Medulla oblongata (tissue), 1 donor: ENCODE measurements around the gene EDIL3.
"Not testable (repeated sequence)": the region's sequence is repeated elsewhere in the genome, so short reads cannot be mapped to it uniquely, and the experiment has no call there.

ENCODE experiments used
- DNase-seq: peaks from one replicate; pipeline ENCODE4 v3.0.0-alpha.2; 2015; ENCODE audit errors: extremely low spot score

EDIL3 gene

GRCh38 chr5:84378961-84379360 is 5.7 kb downstream of the EDIL3 start:
- no peak for DNase-seq

DNA sequence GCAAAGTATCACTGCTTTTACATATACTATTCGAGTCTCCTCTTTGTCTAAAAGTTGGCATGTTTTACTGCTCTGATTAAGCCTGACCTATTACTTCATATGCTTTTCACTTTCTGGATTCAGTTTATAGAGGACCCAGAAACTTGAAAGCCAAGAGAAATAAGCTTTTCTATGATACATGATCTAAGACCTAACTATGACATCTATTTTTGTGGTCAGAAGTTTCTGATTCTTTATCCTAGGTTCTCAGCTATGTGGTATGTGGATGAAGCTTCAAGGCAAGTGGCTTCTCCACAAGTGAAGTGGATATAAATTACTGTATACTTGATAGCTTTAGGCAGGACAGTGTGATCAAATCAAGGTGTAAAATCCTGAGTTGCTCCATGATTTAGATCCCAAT is 6.3 kb downstream of the EDIL3 start:
- no peak for DNase-seq

GRCh38 chr5:84376346-84376745 is 8.3 kb downstream of the EDIL3 start:
- DNase-seq, result no peak

- DNase-seq, result no peak
Observed at GRCh38 chr5:84374568-84374967, 10.1 kb downstream of the EDIL3 start.

DNA sequence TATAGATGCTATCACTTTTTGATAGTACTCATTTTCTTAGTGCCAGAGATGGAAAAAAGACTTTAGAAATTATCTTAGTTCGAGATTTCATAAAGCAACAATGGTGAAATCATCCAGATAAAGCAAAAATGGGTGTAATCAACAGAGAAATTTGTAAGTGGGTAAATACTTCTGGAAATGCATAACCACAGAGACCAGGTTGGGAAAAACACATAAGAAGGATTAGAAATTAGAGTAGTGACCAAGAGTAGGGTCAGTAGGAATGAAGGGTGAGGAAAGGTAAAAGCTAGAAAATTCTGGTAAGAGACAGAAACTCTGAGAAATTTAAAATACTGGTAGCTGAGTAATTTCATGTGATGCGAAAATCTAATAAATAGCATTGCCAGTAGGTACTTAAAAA is 11.2 kb downstream of the EDIL3 start:
- no peak for DNase-seq

DNA sequence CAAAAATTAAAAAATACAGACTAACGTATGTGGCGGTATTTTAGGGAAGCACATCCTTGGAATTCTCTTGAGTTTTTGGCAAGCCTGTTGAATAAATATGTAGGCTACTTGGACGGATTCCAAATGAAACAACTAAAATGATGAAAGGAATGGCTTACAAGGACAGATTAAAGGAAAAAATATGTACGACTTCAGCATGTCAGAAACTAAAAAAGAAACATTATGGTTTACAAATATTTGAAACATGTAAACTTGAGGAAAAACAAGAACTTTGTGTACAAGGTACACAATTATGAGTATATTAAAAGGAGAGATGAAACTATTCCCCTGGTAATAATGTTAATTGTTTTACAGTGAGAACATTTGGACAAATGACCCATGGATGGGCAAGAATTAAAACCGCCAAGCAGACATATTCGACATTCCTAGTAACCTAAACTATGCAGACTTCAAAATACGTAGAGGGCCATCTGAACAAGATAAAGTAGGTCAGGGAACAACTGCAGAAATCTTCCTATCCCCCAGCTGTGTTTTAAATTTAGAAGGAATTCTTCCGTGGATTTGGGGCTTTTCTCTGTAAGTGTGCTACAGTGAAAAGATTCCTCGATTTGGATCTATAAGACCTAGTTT is 12.5 kb downstream of the EDIL3 start:
- no peak for DNase-seq

DNA sequence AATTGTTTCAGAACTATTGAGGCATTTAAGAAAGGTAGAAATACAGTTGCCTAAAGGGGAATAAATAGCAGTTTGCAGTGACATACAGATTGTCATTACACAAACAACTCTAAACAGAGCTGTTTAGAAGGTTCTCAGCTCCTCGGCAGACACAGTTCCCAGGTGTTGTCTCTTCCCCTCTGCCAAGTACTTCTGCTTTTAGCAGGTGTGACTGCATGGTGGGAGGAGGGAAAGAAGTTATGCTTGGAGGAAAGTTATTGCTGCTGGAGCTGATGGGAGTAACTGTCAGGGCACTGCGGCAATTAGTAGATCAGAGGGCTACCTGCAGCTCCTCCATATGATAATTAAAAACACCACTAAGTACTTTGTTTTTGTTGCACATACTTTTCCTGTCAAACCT is 14.5 kb downstream of the EDIL3 start:
- DNase-seq, result no peak

GRCh38 chr5:84364043-84364442 is 20.6 kb downstream of the EDIL3 start:
- no peak for DNase-seq

DNA sequence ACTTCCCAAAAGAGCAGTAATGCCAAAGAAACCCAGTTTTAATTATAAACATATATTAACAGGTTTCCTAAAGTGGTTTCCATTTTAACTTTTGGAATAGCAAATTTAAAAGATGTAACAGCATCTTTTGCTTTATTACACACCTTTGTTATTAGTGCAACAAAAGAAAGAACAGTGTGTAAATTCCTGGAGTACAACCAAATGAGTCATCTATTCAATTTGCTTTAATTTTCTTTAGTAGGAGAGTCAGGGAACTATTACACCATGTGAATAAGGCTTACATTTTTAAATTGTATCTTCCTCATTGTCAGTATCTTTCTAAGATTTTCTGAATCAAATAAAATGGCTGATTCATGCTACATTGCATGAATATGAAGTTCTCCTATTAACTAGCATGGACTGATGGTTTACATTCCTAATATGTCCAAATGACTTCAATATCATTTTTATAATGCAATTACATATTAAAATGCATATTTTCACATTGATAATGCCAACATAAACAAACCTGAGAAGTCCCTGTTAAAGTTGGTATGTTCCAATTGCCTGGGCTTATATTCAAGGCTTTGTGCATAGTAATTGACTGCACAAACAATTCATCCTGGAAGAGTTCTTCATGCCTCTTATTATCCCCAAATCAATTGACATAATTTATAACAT is 22.5 kb downstream of the EDIL3 start:
- no peak for DNase-seq

DNA sequence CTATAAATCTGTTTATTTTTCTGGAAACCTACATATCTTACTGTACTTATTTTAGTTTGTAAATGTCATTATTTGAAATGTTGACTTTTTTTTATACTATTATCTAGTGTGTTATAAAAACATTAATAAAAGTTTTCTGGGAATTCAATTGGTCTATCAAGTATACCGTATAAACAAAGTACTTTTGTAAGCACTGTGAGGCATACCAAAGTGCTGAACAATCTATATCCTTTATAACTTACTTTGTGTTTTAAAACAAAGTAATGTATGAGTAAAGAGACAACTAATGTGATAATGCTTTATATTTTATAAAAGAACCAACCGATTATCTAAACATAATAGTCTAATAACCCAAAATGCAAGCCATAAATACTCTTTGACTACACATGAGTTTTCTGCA is 23.1 kb downstream of the EDIL3 start:
- no peak for DNase-seq

DNA sequence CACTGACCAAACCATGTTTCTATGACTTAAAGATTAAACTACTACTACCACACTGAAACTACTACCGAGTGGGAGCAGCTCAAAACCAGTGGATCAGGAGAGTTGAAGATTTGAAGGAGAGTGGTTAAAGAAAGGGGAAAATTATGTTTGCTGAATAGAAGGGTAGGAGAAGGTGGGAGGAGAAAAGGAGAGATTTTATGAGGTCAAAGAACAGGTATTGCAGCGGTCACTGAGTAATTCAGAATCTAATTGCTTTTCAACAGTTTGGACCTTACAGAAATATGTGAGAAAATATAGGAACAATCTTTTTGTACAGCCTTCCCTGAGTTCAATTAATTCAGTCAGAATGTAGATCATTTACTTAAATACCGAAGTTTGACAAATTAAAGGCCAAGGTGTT is 24.6 kb downstream of the EDIL3 start:
- DNase-seq, result no peak

DNA sequence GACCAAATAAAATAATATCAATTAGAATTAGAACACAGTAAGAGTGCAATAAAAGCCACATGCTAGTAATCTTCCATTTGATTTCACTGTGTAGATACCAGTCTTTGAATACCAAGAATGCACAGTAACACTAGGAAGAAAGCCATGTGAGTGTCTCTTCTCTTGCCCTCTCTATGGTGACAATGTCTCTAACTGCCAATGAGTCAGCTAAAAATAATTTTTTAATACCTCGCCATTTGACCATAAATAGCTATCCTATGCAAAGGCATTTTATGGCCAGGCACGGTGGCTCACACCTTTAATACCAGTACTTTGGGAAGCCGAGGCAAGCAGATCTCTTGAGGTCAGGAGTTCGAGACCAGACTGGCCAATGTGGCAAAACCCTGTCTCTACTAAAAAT is 30.6 kb downstream of the EDIL3 start:
- no peak for DNase-seq

DNA sequence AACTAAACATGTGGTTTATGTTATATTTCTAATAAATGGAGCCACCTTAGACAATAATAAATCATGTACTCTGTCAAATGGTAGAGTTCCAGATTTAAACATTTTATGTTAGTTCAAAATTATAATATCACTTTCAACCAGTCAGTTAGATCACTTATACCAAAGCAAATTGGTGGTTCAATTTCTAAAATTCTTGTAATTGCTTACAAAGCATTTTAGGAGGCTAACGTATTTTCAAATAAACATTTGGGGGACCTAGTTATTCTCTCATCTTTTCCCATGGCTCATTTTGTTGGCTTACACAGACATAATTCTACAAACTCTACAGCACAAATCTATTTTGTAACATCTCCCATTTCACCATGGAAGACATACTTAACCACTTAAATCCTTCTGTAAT is 39.9 kb downstream of the EDIL3 start:
- no peak for DNase-seq

DNA sequence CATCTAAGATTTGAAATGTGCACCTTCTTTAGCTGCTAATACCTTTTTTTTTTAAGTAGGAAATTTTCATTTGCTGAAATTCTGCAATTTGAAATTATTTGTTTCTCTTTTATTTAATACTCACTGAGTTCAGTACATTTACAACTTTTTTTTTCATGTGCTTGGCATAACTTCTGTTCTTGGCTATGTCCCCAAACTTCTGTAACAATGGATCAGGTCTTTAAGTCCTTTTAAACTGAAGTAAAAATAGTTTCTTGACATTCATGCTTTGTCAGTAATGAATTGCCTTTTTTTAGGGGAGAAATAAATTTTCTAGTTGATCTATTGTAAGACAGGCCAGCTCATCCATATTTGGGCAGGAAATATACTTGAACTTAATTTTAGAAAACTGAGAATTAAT is 41.5 kb downstream of the EDIL3 start:
- DNase-seq, result no peak

GRCh38 chr5:84332106-84332505 is 52.6 kb downstream of the EDIL3 start:
- no peak for DNase-seq

GRCh38 chr5:84327591-84327990 is 57.1 kb downstream of the EDIL3 start:
- no peak for DNase-seq

DNA sequence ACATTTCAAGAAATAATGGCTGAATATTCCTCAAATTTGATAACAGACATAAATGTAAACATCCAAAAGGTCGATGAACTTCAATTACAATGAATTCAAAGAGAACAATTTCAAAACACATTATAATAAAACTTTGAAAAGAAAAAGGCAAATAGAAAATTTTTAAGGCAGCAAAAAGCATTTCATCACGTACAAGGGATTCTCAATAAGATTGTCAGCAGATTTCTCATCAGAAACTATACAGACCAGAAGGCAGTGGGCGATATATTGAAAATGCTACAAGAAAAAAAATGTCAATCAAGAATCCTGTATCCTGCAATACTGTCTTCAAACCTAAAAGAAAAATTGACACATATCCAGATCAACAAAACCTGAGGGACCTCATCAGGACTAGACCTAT is 62.0 kb downstream of the EDIL3 start:
- no peak for DNase-seq

- DNase-seq, result not testable (repeated sequence)
Observed at GRCh38 chr5:84317826-84318225, 66.9 kb downstream of the EDIL3 start.

- not testable (repeated sequence) for DNase-seq
Observed at GRCh38 chr5:84312280-84312679, 72.4 kb downstream of the EDIL3 start.

GRCh38 chr5:84309850-84310249 is 74.8 kb downstream of the EDIL3 start:
- not testable (repeated sequence) for DNase-seq

GRCh38 chr5:84306601-84307000 is 78.1 kb downstream of the EDIL3 start:
- DNase-seq, result no peak

- DNase-seq, result no peak
Observed at GRCh38 chr5:84304599-84304998, 80.1 kb downstream of the EDIL3 start.

GRCh38 chr5:84303315-84303714 is 81.4 kb downstream of the EDIL3 start:
- no peak for DNase-seq

GRCh38 chr5:84301535-84301934 is 83.1 kb downstream of the EDIL3 start:
- no peak for DNase-seq
